Amniotic stem cell (primary cell): ENCODE results near the gene LRRC1.
"Not testable (repeated sequence)": the region's sequence is repeated elsewhere in the genome, so short reads cannot be mapped to it uniquely, and the experiment has no call there.

ENCODE experiments used
- DNase-seq: peaks from one replicate; lab custom pipeline; 2025; lab: John Stamatoyannopoulos, UW

Gene LRRC1

GRCh38 chr6:53794720-53795339 lies at the start of gene LRRC1:
Gene LRRC1 (plus strand): TSS chr6:53795005. CDS start chr6:53795257, 252 bp downstream.
- DNase-seq: peak; percentile 75

GRCh38 chr6:53746442-53747103 lies 48.2 kb upstream of the LRRC1 start:
- DNase-seq: no peak

GRCh38 chr6:53750052-53750650 lies 44.7 kb upstream of the LRRC1 start:
- DNase-seq: no peak

GRCh38 chr6:53751417-53751816 lies 43.4 kb upstream of the LRRC1 start:
- DNase-seq: no peak

- no peak for DNase-seq
These were observed 42.4 kb upstream of the LRRC1 start for GRCh38 chr6:53752440-53752839.

GRCh38 chr6:53752856-53753255 lies 41.9 kb upstream of the LRRC1 start:
- DNase-seq: peak; percentile 40

GRCh38 chr6:53754330-53754729 lies 40.5 kb upstream of the LRRC1 start:
- DNase-seq: no peak

GRCh38 chr6:53756396-53756795 lies 38.4 kb upstream of the LRRC1 start:
- DNase-seq: no peak

GRCh38 chr6:53758496-53758895 lies 36.3 kb upstream of the LRRC1 start:
- no peak for DNase-seq

GRCh38 chr6:53761036-53761435 lies 33.8 kb upstream of the LRRC1 start:
- DNase-seq: no peak

- DNase-seq: no peak
These were observed 29.5 kb upstream of the LRRC1 start for GRCh38 chr6:53765270-53765669.

- no peak for DNase-seq
These were observed 27.9 kb upstream of the LRRC1 start for GRCh38 chr6:53766930-53767329.

- no peak for DNase-seq
These were observed 26.9 kb upstream of the LRRC1 start for GRCh38 chr6:53767941-53768340.

GRCh38 chr6:53768636-53769035 lies 26.2 kb upstream of the LRRC1 start:
- no peak for DNase-seq

GRCh38 chr6:53770780-53771249 lies 24.0 kb upstream of the LRRC1 start:
- no peak for DNase-seq

- no peak for DNase-seq
These were observed 22.8 kb upstream of the LRRC1 start for GRCh38 chr6:53771785-53772624.

- no peak for DNase-seq
These were observed 21.6 kb upstream of the LRRC1 start for GRCh38 chr6:53773044-53773696.

- DNase-seq: not testable (repeated sequence)
These were observed 18.7 kb upstream of the LRRC1 start for GRCh38 chr6:53776152-53776551.

GRCh38 chr6:53784991-53785390 lies 9.8 kb upstream of the LRRC1 start:
- not testable (repeated sequence) for DNase-seq

GRCh38 chr6:53786832-53787231 lies 8.0 kb upstream of the LRRC1 start:
- no peak for DNase-seq

GRCh38 chr6:53790886-53791285 lies 3.9 kb upstream of the LRRC1 start:
- no peak for DNase-seq

GRCh38 chr6:53792016-53792415 lies 2.8 kb upstream of the LRRC1 start:
- no peak for DNase-seq
